H1 (cell line): ENCODE data around the gene ESD. TPM values are rescaled to one million over a fixed set of nuclear protein-coding genes. Genes with fewer than 3 reads are reported as not detected.

ENCODE experiments used
- CTCF ChIA-PET: fragments of 300-600 bp; sonication (Branson Sonifier 250); formaldehyde crosslinking; loops from one replicate; lab custom pipeline; 2021; ENCODE audit not compliant: partially characterized antibody; lab: Charles Lee
- POLR2A ChIA-PET: fragments of 300-600 bp; sonication (Branson Sonifier 250); formaldehyde crosslinking; loops from one replicate; lab custom pipeline; 2021; ENCODE audit warnings: inconsistent platforms; ENCODE audit not compliant: partially characterized antibody; lab: Charles Lee
- DNase-seq, 2 experiments: peaks; one replicate each; pipeline versions ENCODE4 v3.0.0 to v3.0.0-alpha.2; 2010 to 2022; ENCODE audit warnings: low spot score in 2 of 2, low read depth in 1 of 2, mixed read lengths in 1 of 2
- FAIRE-seq: peaks from 2 replicates; lab custom pipeline; 2011; peaks lifted over from hg19 to GRCh38; lab: Jason Lieb, UNC
- H2AFZ ChIP-seq: 2 replicates; pipeline ENCODE4 v1.8.1; 2012; ENCODE audit warnings: low read length, inconsistent platforms
- H2AK5ac ChIP-seq: 2 replicates; pipeline ENCODE4 v1.6.1; 2013; ENCODE audit warnings: low read depth, low read length
- H2BK120ac ChIP-seq: replicated peaks from 2 replicates; pipeline ENCODE3; 2013; ENCODE audit warnings: low read depth, low read length, inconsistent platforms
- H2BK12ac ChIP-seq: 2 replicates; pipeline ENCODE4 v1.6.1; 2013; ENCODE audit warnings: low read depth, low read length
- H2BK15ac ChIP-seq: 2 replicates; pipeline ENCODE4 v1.6.1; 2013; ENCODE audit warnings: low read length
- H2BK20ac ChIP-seq: 2 replicates; pipeline ENCODE4 v1.6.1; 2013; ENCODE audit warnings: low read length
- H2BK5ac ChIP-seq: 2 replicates; pipeline ENCODE4 v1.6.1; 2013; ENCODE audit warnings: low read depth, low read length
- H3K14ac ChIP-seq: 2 replicates; pipeline ENCODE4 v1.6.1; 2013; ENCODE audit warnings: inconsistent platforms; ENCODE audit not compliant: insufficient read length
- H3K18ac ChIP-seq: 2 replicates; pipeline ENCODE4 v1.6.1; 2013; ENCODE audit warnings: low read length; ENCODE audit errors: extremely low read depth
- H3K23ac ChIP-seq: 2 replicates; pipeline ENCODE4 v1.6.1; 2013; ENCODE audit warnings: inconsistent platforms; ENCODE audit not compliant: insufficient read length
- H3K23me2 ChIP-seq: 2 replicates; pipeline ENCODE4 v1.6.1; 2013; ENCODE audit warnings: low read depth, low read length
- H3K27ac ChIP-seq: 2 replicates; pipeline ENCODE4 v1.6.1; 2011; ENCODE audit warnings: low read depth, low read length, inconsistent platforms
- H3K27me3 ChIP-seq, 4 experiments: replicated peaks in 1 of 4; 1 replicate in 1 of 4; 2 replicates in 3 of 4; pipeline versions ENCODE4 v1.6.1 to v1.8.1; 2011 to 2013; ENCODE audit warnings: low read length in 3 of 4, mild to moderate bottlenecking in 3 of 4, inconsistent platforms in 2 of 4, mixed read lengths in 2 of 4, moderate library complexity in 1 of 4; ENCODE audit not compliant: control insufficient read depth in 3 of 4, insufficient read depth in 3 of 4; ENCODE audit errors: extremely low read depth in 1 of 4
- H3K36me3 ChIP-seq, 4 experiments: 2 replicates each; pipeline versions ENCODE4 v1.6.1 to v1.8.1; 2011 to 2013; ENCODE audit warnings: mild to moderate bottlenecking in 4 of 4, low read length in 3 of 4, moderate library complexity in 2 of 4, control low read depth in 1 of 4, inconsistent platforms in 1 of 4; ENCODE audit not compliant: insufficient read depth in 4 of 4, control insufficient read depth in 2 of 4
- H3K4ac ChIP-seq: replicated peaks from 2 replicates; pipeline ENCODE3; 2013; ENCODE audit warnings: low read length, low read depth, mixed read lengths, inconsistent platforms; ENCODE audit not compliant: insufficient read length
- H3K4me1 ChIP-seq, 4 experiments: replicated peaks in 1 of 4; 1 replicate in 1 of 4; 2 replicates in 3 of 4; pipeline versions ENCODE4 v1.6.1 to v1.8.1; 2011 to 2013; ENCODE audit warnings: low read length in 3 of 4, inconsistent platforms in 2 of 4, mixed read lengths in 1 of 4; ENCODE audit not compliant: insufficient read depth in 4 of 4, control insufficient read depth in 3 of 4
- H3K4me2 ChIP-seq, 2 experiments: 2 replicates each; pipeline versions ENCODE4 v1.6.1 to v1.8.1; 2011 to 2013; ENCODE audit warnings: low read depth in 2 of 2, low read length in 2 of 2, control low read depth in 1 of 2, inconsistent platforms in 1 of 2, mild to moderate bottlenecking in 1 of 2; ENCODE audit not compliant: insufficient read depth in 1 of 2
- H3K4me3 ChIP-seq, 4 experiments: fragments of 200-600, 300-600 bp in 1 of 4; sonication (generic), shearing (Covaris generic), sonication (Bioruptor Twin) in 1 of 4; 2 replicates each; pipeline versions ENCODE4 v1.5.1 to v1.8.1; 2011 to 2016; ENCODE audit warnings: low read length in 4 of 4, low read depth in 3 of 4, control low read depth in 2 of 4, inconsistent platforms in 2 of 4, mild to moderate bottlenecking in 2 of 4, mixed read lengths in 1 of 4, moderate library complexity in 1 of 4; ENCODE audit not compliant: insufficient read depth in 2 of 4; ENCODE audit errors: extremely low read depth in 1 of 4
- H3K56ac ChIP-seq: replicated peaks from 2 replicates; pipeline ENCODE3; 2013; ENCODE audit warnings: low read depth, mild to moderate bottlenecking, mixed read lengths, low read length, inconsistent platforms; ENCODE audit not compliant: insufficient read length
- H3K79me1 ChIP-seq: 2 replicates; pipeline ENCODE4 v1.6.1; 2013; ENCODE audit warnings: low read depth, low read length, control low read depth
- H3K79me2 ChIP-seq, 2 experiments: 2 replicates each; pipeline versions ENCODE4 v1.6.1 to v1.8.1; 2012 to 2013; ENCODE audit warnings: low read length in 2 of 2, mild to moderate bottlenecking in 2 of 2, inconsistent platforms in 1 of 2; ENCODE audit not compliant: insufficient read depth in 2 of 2, control insufficient read depth in 1 of 2
- H3K9ac ChIP-seq, 4 experiments: replicated peaks in 1 of 4; 1 replicate in 1 of 4; 2 replicates in 3 of 4; pipeline versions ENCODE4 v1.6.1 to v1.8.1; 2011 to 2013; ENCODE audit warnings: low read depth in 3 of 4, low read length in 3 of 4, control low read depth in 2 of 4, mild to moderate bottlenecking in 2 of 4, moderate library complexity in 2 of 4, inconsistent platforms in 1 of 4; ENCODE audit errors: extremely low read depth in 1 of 4
- H3K9me3 ChIP-seq, 2 experiments: 2 replicates each; pipeline versions ENCODE4 v1.6.1 to v1.8.1; 2012 to 2013; ENCODE audit warnings: mild to moderate bottlenecking in 2 of 2, moderate library complexity in 2 of 2, control low read depth in 1 of 2, inconsistent platforms in 1 of 2, low read depth in 1 of 2, low read length in 1 of 2, mixed read lengths in 1 of 2; ENCODE audit not compliant: insufficient read depth in 2 of 2
- H4K20me1 ChIP-seq, 2 experiments: replicated peaks in 1 of 2; 2 replicates each; pipeline versions ENCODE3 to v1.8.1; 2011 to 2013; ENCODE audit warnings: inconsistent platforms in 2 of 2, low read length in 2 of 2, mild to moderate bottlenecking in 1 of 2; ENCODE audit not compliant: insufficient read depth in 2 of 2, control insufficient read depth in 1 of 2
- H4K5ac ChIP-seq: 2 replicates; pipeline ENCODE4 v1.6.1; 2013; ENCODE audit warnings: low read length, low read depth, mixed read lengths, inconsistent platforms; ENCODE audit not compliant: insufficient read length
- H4K8ac ChIP-seq: 2 replicates; pipeline ENCODE4 v1.8.0; 2013; ENCODE audit warnings: mild to moderate bottlenecking, moderate library complexity, low read length, inconsistent platforms; ENCODE audit not compliant: insufficient read depth; ENCODE audit errors: extremely low read depth
- H4K91ac ChIP-seq: replicated peaks from 2 replicates; pipeline ENCODE3; 2013; ENCODE audit warnings: low read length, mixed read lengths, inconsistent platforms; ENCODE audit not compliant: insufficient read length
- CHD1 ChIP-seq: IDR thresholded peaks from 2 replicates; pipeline ENCODE4 v1.6.1; 2012; ENCODE audit warnings: low read depth, low read length, improper control_type of control experiment
- KDM4A ChIP-seq: IDR thresholded peaks from one replicate; pipeline ENCODE4 v1.7.1; 2012; ENCODE audit warnings: low read depth, mild to moderate bottlenecking, moderate library complexity, low read length, inconsistent platforms; ENCODE audit not compliant: severe bottlenecking
- RBBP5 ChIP-seq: IDR thresholded peaks from 2 replicates; pipeline ENCODE4 v1.7.1; 2012; ENCODE audit warnings: low read depth, mild to moderate bottlenecking, inconsistent platforms, low read length, moderate library complexity, borderline replicate concordance
- RXRA ChIP-seq: IDR thresholded peaks from 2 replicates; pipeline ENCODE4 v1.6.1; 2011; ENCODE audit warnings: low read depth, mild to moderate bottlenecking, low read length, moderate library complexity; ENCODE audit not compliant: insufficient read depth
- WGBS, 2 experiments: shearing (Covaris generic) in 1 of 2; methylation state at CpG; one replicate each; pipeline versions ENCODE4 v1.1.6 to v1.1.7; 2013 to 2015; ENCODE audit warnings: low lambda C conversion rate in 2 of 2, mixed read lengths in 2 of 2, inconsistent platforms in 1 of 2, low coverage in 1 of 2, missing lambda C conversion rate in 1 of 2; ENCODE audit not compliant: insufficient replicate concordance in 2 of 2, insufficient coverage in 1 of 2, insufficient read length in 1 of 2; ENCODE audit errors: extremely low coverage in 1 of 2, missing lambda C conversion rate in 1 of 2; 5-methylcytosine and 5-hydroxymethylcytosine counted together
- polyA plus RNA-seq, 7 experiments: library from polyadenylated mRNA; depleted of rRNA in 3 of 7; stranded (reverse) in 5 of 7; unstranded in 2 of 7; fragments of >200 nt in 5 of 7; fragments of 200-250 nt in 2 of 7; gene quantifications; 1 replicate in 5 of 7; 2 replicates in 1 of 7; 4 replicates in 1 of 7; pipeline versions ENCODE4 v1.2.1 to v1.2.3, GENCODE V29; 2011 to 2013; ENCODE audit warnings: missing spikeins in 2 of 7, mixed read lengths in 2 of 7
- total RNA-seq: library from RNA; stranded (reverse); fragmentation: NEBNext Ultra II Directional; extraction: Animal tissue kit (Norgen Biotek cat#: 25700); gene quantifications from 2 replicates; pipeline ENCODE4 v1.2.1, GENCODE V29; 2021

ESD gene
- total and polyA plus RNA-seq, 2 of the 8 experiments (the other 6 are each of a cell fraction or from before 2014, with no cell fraction given) = 40.3 to 55.8 TPM

- no peak overlapping the region for H3K23ac ChIP-seq
- H3K4me3 ChIP-seq = no peak overlapping the region
- ChIA-PET CTCF (interaction anchor here (0.7 to 1.8 kb wide), 4 partner anchors 14 to 753 kb away, joined by 3 to 4 read pairs (median 4); no protein-coding TSS in a partner anchor), POLR2A (no interaction called here)
- H3K18ac ChIP-seq = no peak overlapping the region
- no peak for FAIRE-seq
- H4K8ac ChIP-seq = no peak overlapping the region
- H3K14ac ChIP-seq = no peak overlapping the region
- no peaks in the 10 kb centered on the region for H3K79me2 ChIP-seq
- no peak overlapping the region for H3K4me2 ChIP-seq
- H3K4me1 ChIP-seq = no peaks in the 10 kb centered on the region
- H2BK120ac ChIP-seq = no peak overlapping the region
- no peak for DNase-seq
- no peak overlapping the region for H2BK5ac ChIP-seq
- no peak overlapping the region for H2BK20ac ChIP-seq
- no peaks in the 10 kb centered on the region for H3K79me1 ChIP-seq
- no peak overlapping the region for H3K9ac ChIP-seq
- H2BK15ac ChIP-seq = no peak overlapping the region
- H2BK12ac ChIP-seq = no peak overlapping the region
- WGBS, 2 experiments = 95% methylated on average over 5 of the region's 5 CpGs; no CpG with 5 or more reads in 1 of the 2 experiments
- H4K20me1 ChIP-seq = no peaks in the 10 kb centered on the region
- TF ChIP-seq RBBP5 = no peak
- TF ChIP-seq RXRA = no peak
- TF ChIP-seq CHD1 = no peak
- no peak for TF ChIP-seq KDM4A
- H3K36me3 ChIP-seq = peaks cover 0 to 8% (median 2%) of the 10 kb centered on the region in 4 experiments; a peak in 3 of 8 replicates
- H4K91ac ChIP-seq = no peak overlapping the region
- H3K9me3 ChIP-seq = no peaks in the 10 kb centered on the region
- no peak overlapping the region for H3K27ac ChIP-seq
- no peak overlapping the region for H4K5ac ChIP-seq
- no peaks in the 10 kb centered on the region for H3K23me2 ChIP-seq
- no peak overlapping the region for H3K4ac ChIP-seq
- no peak overlapping the region for H2AK5ac ChIP-seq
- no peak overlapping the region for H3K56ac ChIP-seq
- H2AFZ ChIP-seq = no peak overlapping the region
- no peaks in the 10 kb centered on the region for H3K27me3 ChIP-seq
Measured at GRCh38 chr13:46726347-46726746, 70.6 kb downstream of the ESD start.
